Endodermal cell (in vitro differentiated cells): ENCODE data around the gene TUBB4A. TPM values are rescaled to one million over a fixed set of nuclear protein-coding genes. Genes with fewer than 3 reads are reported as not detected.

ENCODE experiments used
- DNase-seq: peaks from one replicate; pipeline ENCODE4 v3.0.0-alpha.2; 2017
- H3K27ac ChIP-seq: 2 replicates; pipeline ENCODE4 v1.5.1; 2013; ENCODE audit warnings: mild to moderate bottlenecking, low read depth, low read length, moderate library complexity
- H3K27me3 ChIP-seq: 2 replicates; pipeline ENCODE4 v1.6.1; 2013; ENCODE audit warnings: mild to moderate bottlenecking, low read length, moderate library complexity; ENCODE audit not compliant: insufficient read depth, control insufficient read depth, poor library complexity, severe bottlenecking
- H3K36me3 ChIP-seq: 2 replicates; pipeline ENCODE4 v1.7.0; 2013; ENCODE audit warnings: mild to moderate bottlenecking, low read length, moderate library complexity; ENCODE audit not compliant: control insufficient read depth, insufficient read depth
- H3K4me1 ChIP-seq: one replicate; pipeline ENCODE4 v1.7.0; 2013; ENCODE audit warnings: low read length; ENCODE audit not compliant: control insufficient read depth, insufficient read depth
- H3K4me3 ChIP-seq: 2 replicates; pipeline ENCODE4 v1.5.1; 2013; ENCODE audit warnings: mild to moderate bottlenecking, low read length, moderate library complexity
- H3K9ac ChIP-seq: 2 replicates; pipeline ENCODE4 v1.6.1; 2013; ENCODE audit warnings: mild to moderate bottlenecking, low read length, moderate library complexity; ENCODE audit not compliant: poor library complexity, severe bottlenecking; ENCODE audit errors: extremely low read depth
- H3K9me3 ChIP-seq: 2 replicates; pipeline ENCODE4 v1.6.1; 2013; ENCODE audit warnings: mild to moderate bottlenecking, low read length, moderate library complexity; ENCODE audit not compliant: control insufficient read depth
- H3K27ac Mint-ChIP-seq: 2 replicates; pipeline ENCODE4 v1.8.0; 2020; ENCODE audit warnings: mixed read lengths
- H3K27me3 Mint-ChIP-seq: 2 replicates; pipeline ENCODE4 v1.8.0; 2021; ENCODE audit warnings: mild to moderate bottlenecking, mixed read lengths; ENCODE audit not compliant: insufficient read depth
- H3K36me3 Mint-ChIP-seq: 2 replicates; pipeline ENCODE4 v1.8.0; 2020; ENCODE audit warnings: low read depth, mixed read lengths
- H3K4me1 Mint-ChIP-seq: 2 replicates; pipeline ENCODE4 v1.8.0; 2020; ENCODE audit warnings: mixed read lengths
- H3K4me3 Mint-ChIP-seq: 2 replicates; pipeline ENCODE4 v1.8.0; 2020; ENCODE audit warnings: mild to moderate bottlenecking, moderate library complexity, mixed read lengths
- H3K9me3 Mint-ChIP-seq: 2 replicates; pipeline ENCODE4 v1.8.0; 2020; ENCODE audit warnings: mild to moderate bottlenecking, mixed read lengths
- CTCF ChIP-seq: fragments of 200-600 bp; sonication (generic); conservative IDR thresholded peaks from 2 replicates; pipeline ENCODE4 v1.5.0; 2021; ENCODE audit warnings: antibody characterized with exemption, mild to moderate bottlenecking
- WGBS, 2 experiments: methylation state at CpG; one replicate each; pipeline versions ENCODE4 v1.1.5 to v1.1.7; 2013; ENCODE audit warnings: missing lambda C conversion rate in 2 of 2, mixed read lengths in 1 of 2; ENCODE audit not compliant: insufficient coverage in 1 of 2, insufficient read length in 1 of 2; 5-methylcytosine and 5-hydroxymethylcytosine counted together
- total RNA-seq, 2 donors: library from RNA; stranded (reverse); fragmentation: NEBNext Ultra II Directional in 1 of 2; extraction: Animal tissue kit (Norgen Biotek cat#: 25700) in 1 of 2; gene quantifications; 2 replicates in 1 of 2; 3 replicates in 1 of 2; pipeline ENCODE4 v1.2.1, GENCODE V29; 2021

TUBB4A gene
- total RNA-seq, 2 donors from 2014 or later, result 5.2 to 7.5 TPM

- Mint-ChIP-seq H3K4me1 (no peaks in the 10 kb centered on the region), H3K27ac (no peak overlapping the region), H3K9me3 (peaks cover under 1% of the 10 kb centered on the region), H3K27me3 (peaks cover 8% of the 10 kb centered on the region), H3K4me3 (no peak overlapping the region), H3K36me3 (no peaks in the 10 kb centered on the region)
- TF ChIP-seq CTCF, result no peak
- H3K27me3 ChIP-seq, result no peaks in the 10 kb centered on the region
- no peak overlapping the region for H3K4me3 ChIP-seq
- no peak overlapping the region for H3K27ac ChIP-seq
- H3K4me1 ChIP-seq, result no peaks in the 10 kb centered on the region
- 87 to 100% methylated on average over 2 of the region's 2 CpGs for WGBS, 2 experiments
- DNase-seq, result no peak
- peaks cover 2% of the 10 kb centered on the region for H3K9me3 ChIP-seq
- no peak overlapping the region for H3K9ac ChIP-seq
- no peaks in the 10 kb centered on the region for H3K36me3 ChIP-seq
Measured at GRCh38 chr19:6524311-6524710, 22.2 kb upstream of the TUBB4A start.

- WGBS, 2 experiments, result 73 to 85% methylated on average over 6 of the region's 6 CpGs
- peaks cover 12% of the 10 kb centered on the region for H3K27me3 Mint-ChIP-seq
- no peak for TF ChIP-seq CTCF
- no peaks in the 10 kb centered on the region for H3K4me1 Mint-ChIP-seq
- Histone ChIP-seq H3K4me3 (no peak overlapping the region), H3K4me1 (no peaks in the 10 kb centered on the region), H3K36me3 (no peaks in the 10 kb centered on the region), H3K9me3 (no peaks in the 10 kb centered on the region), H3K27ac (no peak overlapping the region), H3K9ac (no peak overlapping the region), H3K27me3 (no peaks in the 10 kb centered on the region)
- H3K36me3 Mint-ChIP-seq, result no peaks in the 10 kb centered on the region
- no peak overlapping the region for H3K4me3 Mint-ChIP-seq
- no peaks in the 10 kb centered on the region for H3K9me3 Mint-ChIP-seq
- no peak overlapping the region for H3K27ac Mint-ChIP-seq
- DNase-seq, result no peak
Measured at GRCh38 chr19:6522712-6523111, 20.6 kb upstream of the TUBB4A start.

GRCh38 chr19:6521718-6522646 is 19.9 kb upstream of the TUBB4A start:
- Histone ChIP-seq H3K27ac (no peak overlapping the region), H3K36me3 (no peaks in the 10 kb centered on the region), H3K9me3 (no peaks in the 10 kb centered on the region), H3K4me3 (no peak overlapping the region), H3K4me1 (no peaks in the 10 kb centered on the region), H3K27me3 (no peaks in the 10 kb centered on the region), H3K9ac (no peak overlapping the region)
- no peaks in the 10 kb centered on the region for H3K9me3 Mint-ChIP-seq
- no peaks in the 10 kb centered on the region for H3K36me3 Mint-ChIP-seq
- H3K4me1 Mint-ChIP-seq, result no peaks in the 10 kb centered on the region
- H3K27ac Mint-ChIP-seq, result no peak overlapping the region
- no peak for TF ChIP-seq CTCF
- H3K27me3 Mint-ChIP-seq, result peaks cover 15% of the 10 kb centered on the region
- 72 to 79% methylated on average over 18 to 20 of the region's 20 CpGs for WGBS, 2 experiments
- H3K4me3 Mint-ChIP-seq, result no peak overlapping the region
- DNase-seq, result no peak
